Osteoblast (primary cell): ENCODE measurements around the gene OSBP2. TPM values are rescaled to one million over a fixed set of nuclear protein-coding genes. Genes with fewer than 3 reads are reported as not detected.

Experiments
- DNase-seq: peaks from one replicate; pipeline ENCODE4 v3.0.0; 2011; ENCODE audit warnings: low spot score, mixed read lengths; ENCODE audit not compliant: insufficient read length; ENCODE audit errors: missing footprints
- H2AFZ ChIP-seq: 2 replicates; pipeline ENCODE4 v1.6.0; 2011; ENCODE audit warnings: mild to moderate bottlenecking, low read length
- H3K27ac ChIP-seq: 2 replicates; pipeline ENCODE4 v1.5.1; 2011; ENCODE audit warnings: mild to moderate bottlenecking, low read depth, low read length, moderate library complexity
- H3K27me3 ChIP-seq: 2 replicates; pipeline ENCODE4 v1.6.0; 2012; ENCODE audit warnings: mild to moderate bottlenecking, control low read depth, inconsistent platforms, low read length, moderate library complexity; ENCODE audit not compliant: insufficient read depth
- H3K36me3 ChIP-seq: 2 replicates; pipeline ENCODE4 v1.5.1; 2011; ENCODE audit warnings: mild to moderate bottlenecking, low read length, control low read depth, moderate library complexity; ENCODE audit not compliant: insufficient read depth
- H3K4me1 ChIP-seq: 2 replicates; pipeline ENCODE4 v1.5.1; 2011; ENCODE audit warnings: mild to moderate bottlenecking, low read length, control low read depth, moderate library complexity; ENCODE audit not compliant: insufficient read depth
- H3K4me2 ChIP-seq: 2 replicates; pipeline ENCODE4 v1.6.0; 2011; ENCODE audit warnings: mild to moderate bottlenecking, low read length; ENCODE audit not compliant: insufficient read depth
- H3K4me3 ChIP-seq: fragments of 200-600 bp; sonication (generic); 3 replicates; pipeline ENCODE4 v1.5.1; 2012; ENCODE audit warnings: mild to moderate bottlenecking, low read length, inconsistent platforms; ENCODE audit not compliant: insufficient read depth
- H3K79me2 ChIP-seq: 2 replicates; pipeline ENCODE4 v1.6.0; 2012; ENCODE audit warnings: mild to moderate bottlenecking, low read length, control low read depth, inconsistent platforms; ENCODE audit not compliant: insufficient read depth
- H3K9me3 ChIP-seq: 2 replicates; pipeline ENCODE4 v1.5.1; 2011; ENCODE audit warnings: low read depth, low read length, control low read depth
- H4K20me1 ChIP-seq: 2 replicates; pipeline ENCODE4 v1.6.0; 2012; ENCODE audit warnings: mild to moderate bottlenecking, low read length, control low read depth; ENCODE audit not compliant: insufficient read depth
- CTCF ChIP-seq: IDR thresholded peaks from 2 replicates; pipeline ENCODE4 v1.5.1; 2011; ENCODE audit warnings: mild to moderate bottlenecking, low read depth, low read length, moderate library complexity; ENCODE audit errors: extremely low read depth
- total RNA-seq: library from RNA; depleted of rRNA; stranded (reverse); fragments of >200 nt; gene quantifications from 2 replicates; pipeline ENCODE4 v1.2.3, GENCODE V29; 2012

Gene OSBP2
- total RNA-seq, 1 donor, result 4.3 TPM

GRCh38 chr22:30749272-30749671 lies 54.6 kb downstream of the OSBP2 start:
- no peak for TF ChIP-seq CTCF
- H3K4me2 ChIP-seq, result no peak overlapping the region
- no peaks in the 10 kb centered on the region for H3K4me1 ChIP-seq
- H3K4me3 ChIP-seq, result no peak overlapping the region
- H4K20me1 ChIP-seq, result no peaks in the 10 kb centered on the region
- H3K27me3 ChIP-seq, result no peaks in the 10 kb centered on the region
- DNase-seq, result no peak
- no peaks in the 10 kb centered on the region for H3K9me3 ChIP-seq
- no peak overlapping the region for H3K27ac ChIP-seq
- H3K79me2 ChIP-seq, result no peaks in the 10 kb centered on the region
- H3K36me3 ChIP-seq, result no peaks in the 10 kb centered on the region
- no peak overlapping the region for H2AFZ ChIP-seq

GRCh38 chr22:30749849-30750248 lies 55.2 kb downstream of the OSBP2 start:
- no peak overlapping the region for H3K27ac ChIP-seq
- H3K4me2 ChIP-seq, result no peak overlapping the region
- no peak overlapping the region for H3K4me3 ChIP-seq
- no peaks in the 10 kb centered on the region for H3K4me1 ChIP-seq
- H3K79me2 ChIP-seq, result no peaks in the 10 kb centered on the region
- H3K36me3 ChIP-seq, result no peaks in the 10 kb centered on the region
- no peaks in the 10 kb centered on the region for H3K9me3 ChIP-seq
- no peak overlapping the region for H2AFZ ChIP-seq
- H4K20me1 ChIP-seq, result no peaks in the 10 kb centered on the region
- DNase-seq, result no peak
- TF ChIP-seq CTCF, result no peak
- H3K27me3 ChIP-seq, result no peaks in the 10 kb centered on the region

GRCh38 chr22:30751529-30751928 lies 56.9 kb downstream of the OSBP2 start:
- Histone ChIP-seq H3K4me2 (no peak overlapping the region), H4K20me1 (no peaks in the 10 kb centered on the region), H2AFZ (no peak overlapping the region), H3K79me2 (no peaks in the 10 kb centered on the region), H3K4me1 (no peaks in the 10 kb centered on the region), H3K9me3 (no peaks in the 10 kb centered on the region), H3K27ac (no peak overlapping the region), H3K4me3 (no peak overlapping the region), H3K27me3 (no peaks in the 10 kb centered on the region), H3K36me3 (no peaks in the 10 kb centered on the region)
- TF ChIP-seq CTCF, result no peak
- DNase-seq, result no peak

- H3K4me1 ChIP-seq, result no peaks in the 10 kb centered on the region
- no peak overlapping the region for H2AFZ ChIP-seq
- H3K9me3 ChIP-seq, result no peaks in the 10 kb centered on the region
- no peaks in the 10 kb centered on the region for H3K36me3 ChIP-seq
- H3K79me2 ChIP-seq, result no peaks in the 10 kb centered on the region
- no peak overlapping the region for H3K4me3 ChIP-seq
- no peak overlapping the region for H3K4me2 ChIP-seq
- H3K27me3 ChIP-seq, result no peaks in the 10 kb centered on the region
- TF ChIP-seq CTCF, result no peak
- no peak for DNase-seq
- H3K27ac ChIP-seq, result no peak overlapping the region
- no peaks in the 10 kb centered on the region for H4K20me1 ChIP-seq
Measured at GRCh38 chr22:30752771-30753170, 58.1 kb downstream of the OSBP2 start.
